ENCODE results near the gene STX3. TPM values are rescaled to one million over a fixed set of nuclear protein-coding genes. Genes with fewer than 3 reads are reported as not detected.

Gene STX3
- total RNA-seq, 4 donors from 2014 or later: 36.5 to 46.4 (median 41.6) TPM

- DNase-seq: peak; percentile 6 to 14
- H3K36me3 ChIP-seq: peaks cover 9 to 19% of the 10 kb centered on the region in 2 donors
- H3K4me1 ChIP-seq: no peaks in the 10 kb centered on the region
- H3K4me3 ChIP-seq (replicated peaks in 1 of 3): no peak overlapping the region
- no peak for TF ChIP-seq CTCF (IDR thresholded peaks at IDR 0.05)
- TF ChIP-seq POLR2A (IDR thresholded peaks at IDR 0.05): no peak
- 60 to 65% methylated on average over 5 of the region's 5 CpGs for WGBS, 2 donors
- intact Hi-C loops (cut with DNase I): loop anchor here (5.0 kb wide), 1 partner anchor 50 kb away; no protein-coding TSS in a partner anchor
- H3K27ac ChIP-seq: no peak overlapping the region
- no peaks in the 10 kb centered on the region for H3K9me3 ChIP-seq
- H3K27me3 ChIP-seq: no peaks in the 10 kb centered on the region
These were observed 46.9 kb downstream of the STX3 start for GRCh38 chr11:59801981-59802638.

- no peak for DNase-seq
- Histone ChIP-seq H3K36me3 (peaks cover 14% of the 10 kb centered on the region in 2 donors), H3K27ac (no peak overlapping the region), H3K4me1 (no peaks in the 10 kb centered on the region), H3K4me3 (replicated peaks in 1 of 3) (no peak overlapping the region), H3K27me3 (no peaks in the 10 kb centered on the region), H3K9me3 (no peaks in the 10 kb centered on the region)
- 50 to 51% methylated on average over 4 of the region's 4 CpGs for WGBS, 2 donors
- TF ChIP-seq POLR2A (IDR thresholded peaks at IDR 0.05) (no peak), CTCF (IDR thresholded peaks at IDR 0.05) (peak in 5 of 6 experiments; percentile 43 to 83 (median 56))
- intact Hi-C loops (cut with DNase I): loop anchor here (5.0 kb wide), 1 partner anchor 50 kb away; no protein-coding TSS in a partner anchor
These were observed 47.5 kb downstream of the STX3 start for GRCh38 chr11:59802639-59803176.

- H3K4me1 ChIP-seq: no peaks in the 10 kb centered on the region
- H3K27ac ChIP-seq: no peak overlapping the region
- H3K4me3 ChIP-seq (replicated peaks in 1 of 3): no peak overlapping the region
- H3K9me3 ChIP-seq: no peaks in the 10 kb centered on the region
- 95 to 96% methylated on average over 2 of the region's 2 CpGs for WGBS, 2 donors
- TF ChIP-seq CTCF (IDR thresholded peaks at IDR 0.05): no peak
- TF ChIP-seq POLR2A (IDR thresholded peaks at IDR 0.05): no peak
- H3K36me3 ChIP-seq: peaks cover 14 to 16% of the 10 kb centered on the region in 2 donors
- intact Hi-C loops (cut with DNase I): loop anchor here (5.0 kb wide), 1 partner anchor 52 kb away; no protein-coding TSS in a partner anchor
- no peak for DNase-seq
- no peaks in the 10 kb centered on the region for H3K27me3 ChIP-seq
These were observed 48.9 kb downstream of the STX3 start for GRCh38 chr11:59804061-59804460.

GRCh38 chr11:59807047-59807610, 52.0 kb downstream of the STX3 start:
- intact Hi-C loops (cut with DNase I): no loop called here
- H3K27ac ChIP-seq: no peak overlapping the region
- 74 to 76% methylated on average over 1 of the region's 1 CpG for WGBS, 2 donors
- H3K27me3 ChIP-seq: no peaks in the 10 kb centered on the region
- H3K36me3 ChIP-seq: peaks cover 14 to 16% of the 10 kb centered on the region in 2 donors
- no peaks in the 10 kb centered on the region for H3K9me3 ChIP-seq
- DNase-seq: no peak
- TF ChIP-seq POLR2A (IDR thresholded peaks at IDR 0.05) (no peak), CTCF (IDR thresholded peaks at IDR 0.05) (no peak)
- H3K4me1 ChIP-seq: peaks cover 0 to 14% of the 10 kb centered on the region in 2 donors
- H3K4me3 ChIP-seq (replicated peaks in 1 of 3): no peak overlapping the region
